RWPE2 (cell line): ENCODE measurements around the gene CDH4.

Source experiments
- ATAC-seq: fragments of 200-7000 bp; cut with Tn5 transposase; 3 replicates; pipeline ENCODE4 v1.9.1; 2021; ENCODE audit warnings: low read depth
- DNase-seq: peaks from one replicate; pipeline ENCODE4 v3.0.0-alpha.2; 2020; ENCODE audit warnings: low spot score
- H3K27ac ChIP-seq: fragments of 450-650 bp; 2 replicates; pipeline ENCODE4 v1.5.1; 2017; ENCODE audit warnings: mild to moderate bottlenecking; ENCODE audit not compliant: poor library complexity, severe bottlenecking
- H3K27me3 ChIP-seq: fragments of 250-450 bp; sonication (Bioruptor Pico); 2 replicates; pipeline ENCODE4 v1.5.1; 2021; ENCODE audit warnings: mild to moderate bottlenecking, moderate library complexity; ENCODE audit not compliant: insufficient read depth, poor library complexity, severe bottlenecking
- H3K36me3 ChIP-seq: fragments of 250-450 bp; sonication (Bioruptor Pico); 2 replicates; pipeline ENCODE4 v1.5.1; 2020; ENCODE audit warnings: low read depth, mild to moderate bottlenecking, moderate library complexity
- H3K4me1 ChIP-seq: fragments of 250-450 bp; sonication (Bioruptor Pico); 2 replicates; pipeline ENCODE4 v1.5.1; 2021; ENCODE audit warnings: mild to moderate bottlenecking, moderate library complexity; ENCODE audit not compliant: insufficient read depth, poor library complexity, severe bottlenecking
- H3K4me3 ChIP-seq: fragments of 250-450 bp; sonication (Bioruptor Pico); 2 replicates; pipeline ENCODE4 v1.5.1; 2021; ENCODE audit warnings: mild to moderate bottlenecking, moderate library complexity; ENCODE audit not compliant: severe bottlenecking
- H3K9me3 ChIP-seq: fragments of 250-450 bp; sonication (Bioruptor Pico); 2 replicates; pipeline ENCODE4 v1.5.1; 2021; ENCODE audit warnings: mild to moderate bottlenecking, moderate library complexity; ENCODE audit not compliant: severe bottlenecking
- TF ChIP-seq, protein P1 (sequence below): fragments of 450-650 bp; IDR thresholded peaks from one replicate; pipeline ENCODE4 v1.5.1; 2017; ENCODE audit warnings: mild to moderate bottlenecking, moderate library complexity; ENCODE audit not compliant: poor library complexity, severe bottlenecking

Gene CDH4

DNA sequence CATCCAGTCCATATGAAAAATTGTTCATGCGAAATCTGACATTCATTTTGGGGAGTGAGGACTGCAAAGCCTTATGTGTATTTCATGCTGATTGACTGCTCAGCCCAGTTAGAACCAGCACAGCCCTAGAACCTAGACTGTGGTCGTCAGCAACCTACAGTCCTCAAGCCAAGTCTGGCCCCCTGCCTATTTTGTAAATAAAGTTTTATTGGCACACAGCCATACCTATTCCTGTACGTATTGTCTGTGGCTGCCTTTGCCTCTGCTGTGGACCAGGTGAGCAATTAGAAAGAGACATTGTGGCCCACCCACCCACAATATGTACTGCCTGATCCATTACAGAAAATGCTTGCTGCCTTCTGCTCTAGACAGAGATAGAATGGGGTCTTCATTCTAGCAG, 422.6 kb downstream of the CDH4 start:
- Histone ChIP-seq H3K36me3 (no peaks in the 10 kb centered on the region), H3K4me3 (no peak overlapping the region), H3K9me3 (no peaks in the 10 kb centered on the region), H3K27me3 (no peaks in the 10 kb centered on the region), H3K4me1 (no peaks in the 10 kb centered on the region), H3K27ac (no peak overlapping the region)
- TF ChIP-seq, protein P1, sequence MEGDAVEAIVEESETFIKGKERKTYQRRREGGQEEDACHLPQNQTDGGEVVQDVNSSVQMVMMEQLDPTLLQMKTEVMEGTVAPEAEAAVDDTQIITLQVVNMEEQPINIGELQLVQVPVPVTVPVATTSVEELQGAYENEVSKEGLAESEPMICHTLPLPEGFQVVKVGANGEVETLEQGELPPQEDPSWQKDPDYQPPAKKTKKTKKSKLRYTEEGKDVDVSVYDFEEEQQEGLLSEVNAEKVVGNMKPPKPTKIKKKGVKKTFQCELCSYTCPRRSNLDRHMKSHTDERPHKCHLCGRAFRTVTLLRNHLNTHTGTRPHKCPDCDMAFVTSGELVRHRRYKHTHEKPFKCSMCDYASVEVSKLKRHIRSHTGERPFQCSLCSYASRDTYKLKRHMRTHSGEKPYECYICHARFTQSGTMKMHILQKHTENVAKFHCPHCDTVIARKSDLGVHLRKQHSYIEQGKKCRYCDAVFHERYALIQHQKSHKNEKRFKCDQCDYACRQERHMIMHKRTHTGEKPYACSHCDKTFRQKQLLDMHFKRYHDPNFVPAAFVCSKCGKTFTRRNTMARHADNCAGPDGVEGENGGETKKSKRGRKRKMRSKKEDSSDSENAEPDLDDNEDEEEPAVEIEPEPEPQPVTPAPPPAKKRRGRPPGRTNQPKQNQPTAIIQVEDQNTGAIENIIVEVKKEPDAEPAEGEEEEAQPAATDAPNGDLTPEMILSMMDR, result no peak
- no peak for DNase-seq
- no peak for ATAC-seq

DNA sequence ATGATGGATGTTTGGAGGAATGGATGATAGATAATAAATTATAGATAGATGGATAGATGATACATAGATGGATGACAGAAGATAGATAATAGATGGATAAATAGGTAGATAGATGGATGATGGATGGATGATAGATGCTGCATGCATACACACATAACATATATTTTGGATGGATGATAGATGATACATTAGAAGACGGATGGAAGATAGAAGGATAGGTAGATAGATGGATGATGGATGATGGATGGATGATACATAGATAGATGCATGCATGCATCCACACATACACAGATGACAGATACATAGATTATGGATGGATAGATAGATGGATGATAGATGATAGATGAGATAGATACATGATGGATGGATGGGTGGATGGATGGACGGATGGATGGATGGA, 425.9 kb downstream of the CDH4 start:
- Histone ChIP-seq H3K36me3 (no peaks in the 10 kb centered on the region), H3K4me3 (no peak overlapping the region), H3K9me3 (no peaks in the 10 kb centered on the region), H3K4me1 (peaks cover 11% of the 10 kb centered on the region), H3K27me3 (no peaks in the 10 kb centered on the region), H3K27ac (no peak overlapping the region)
- no peak for DNase-seq
- ATAC-seq, result no peak
- TF ChIP-seq, protein P1, result no peak

DNA sequence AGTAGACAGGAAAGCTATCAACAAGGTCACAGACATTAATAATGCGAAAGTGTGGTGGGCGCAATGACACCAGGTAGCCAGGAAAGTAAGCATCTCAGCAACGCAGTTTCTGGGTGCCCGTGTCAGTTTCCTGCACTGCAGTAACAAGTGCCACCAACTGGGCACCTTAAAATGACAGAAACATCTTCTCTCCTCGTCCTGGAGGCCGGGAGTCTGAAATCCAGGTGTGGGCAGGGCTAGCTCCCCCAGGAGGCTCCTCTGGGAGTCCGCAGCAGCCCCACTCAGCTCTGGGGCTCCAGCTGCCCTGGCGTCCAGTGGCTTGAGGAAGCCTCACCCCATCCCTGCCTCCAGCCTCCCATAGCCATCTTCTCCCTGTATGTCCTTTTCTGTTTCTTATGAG, 426.4 kb downstream of the CDH4 start:
- Histone ChIP-seq H3K9me3 (no peaks in the 10 kb centered on the region), H3K36me3 (no peaks in the 10 kb centered on the region), H3K27me3 (no peaks in the 10 kb centered on the region), H3K4me1 (peaks cover 16% of the 10 kb centered on the region), H3K4me3 (no peak overlapping the region), H3K27ac (no peak overlapping the region)
- TF ChIP-seq, protein P1, result no peak
- DNase-seq (no peak), ATAC-seq (no peak)

DNA sequence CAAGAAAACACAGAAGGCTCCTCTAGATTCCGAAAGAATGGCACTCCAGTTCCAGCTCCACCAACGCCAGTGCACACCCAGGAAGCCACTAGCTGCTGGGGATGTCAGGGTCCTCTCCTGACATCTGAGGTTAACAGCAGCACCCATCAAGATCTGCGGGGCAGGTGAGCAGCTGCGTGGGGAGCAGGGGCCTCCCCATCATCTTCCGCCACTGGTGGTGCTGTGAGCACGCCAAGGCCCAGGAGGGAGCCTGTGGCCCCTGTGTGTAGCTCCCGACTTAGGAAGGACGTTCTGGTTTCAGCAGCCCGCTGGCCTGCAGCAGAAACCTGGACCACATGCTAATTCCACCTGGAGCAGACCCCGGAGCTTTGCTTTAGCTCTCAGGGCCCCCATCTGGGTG, 427.4 kb downstream of the CDH4 start:
- Histone ChIP-seq H3K9me3 (no peaks in the 10 kb centered on the region), H3K36me3 (no peaks in the 10 kb centered on the region), H3K4me1 (peaks cover 26% of the 10 kb centered on the region), H3K27ac (no peak overlapping the region), H3K27me3 (no peaks in the 10 kb centered on the region), H3K4me3 (no peak overlapping the region)
- no peak for DNase-seq
- TF ChIP-seq, protein P1, result no peak
- no peak for ATAC-seq

DNA sequence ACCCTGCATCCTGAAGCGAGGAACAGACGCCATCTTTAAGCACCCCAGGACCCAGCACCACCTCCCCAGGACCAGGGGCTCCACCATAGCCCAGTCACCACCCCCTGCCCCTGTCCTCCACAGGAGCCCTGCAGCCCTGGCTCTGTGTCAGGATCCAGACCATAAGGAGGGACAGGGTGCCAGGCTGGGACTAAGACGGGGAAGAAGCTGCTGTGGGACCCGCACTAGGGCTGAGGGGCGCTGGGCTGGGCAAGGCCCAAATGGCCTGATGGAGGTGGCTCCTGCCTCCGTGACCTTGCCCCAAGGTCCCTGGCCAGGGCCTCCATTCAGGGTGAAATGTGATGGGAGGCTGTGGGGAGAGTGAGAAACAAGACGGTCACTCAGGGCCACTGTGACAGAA, 428.0 kb downstream of the CDH4 start:
- Histone ChIP-seq H3K36me3 (no peaks in the 10 kb centered on the region), H3K9me3 (no peaks in the 10 kb centered on the region), H3K4me3 (no peak overlapping the region), H3K27ac (no peak overlapping the region), H3K4me1 (peaks cover 29% of the 10 kb centered on the region), H3K27me3 (no peaks in the 10 kb centered on the region)
- ATAC-seq, result no peak
- TF ChIP-seq, protein P1, result no peak
- DNase-seq, result no peak
